HCT116 (cell line): ENCODE measurements around the gene C16orf78. TPM values are rescaled to one million over a fixed set of nuclear protein-coding genes. Genes with fewer than 3 reads are reported as not detected.

Source experiments
- ATAC-seq: fragments of 200-7000 bp; cut with Tn5 transposase; 2 replicates; pipeline ENCODE4 v1.9.1; 2020; ENCODE audit warnings: mild to moderate bottlenecking, moderate library complexity
- BruUV-seq: library from RNA; stranded (reverse); fragments of 400-500 nt; replicated peaks from 2 replicates; lab custom pipeline; 2021; lab: Mats Ljungman, UMichigan
- CTCF ChIA-PET: fragments of 300-600 bp; sonication (Branson Sonifier 250); formaldehyde crosslinking; loops from one replicate; lab custom pipeline; 2021; ENCODE audit warnings: antibody characterized with exemption; lab: Charles Lee
- POLR2A ChIA-PET: fragments of 300-600, 350-600 bp; sonication (Branson Sonifier 250); formaldehyde crosslinking; loops from one replicate; lab custom pipeline; 2021; ENCODE audit warnings: antibody characterized with exemption; lab: Charles Lee
- RAD21 ChIA-PET, 2 experiments: fragments of 300-600 bp; sonication (Branson Sonifier 250); formaldehyde crosslinking; loops; one replicate each; lab custom pipeline; 2023; ENCODE audit warnings: low total read pairs in 2 of 2; ENCODE audit not compliant: uncharacterized antibody in 2 of 2, unreplicated experiment in 2 of 2, low non-redundant PET in 1 of 2; lab: Charles Lee
- DNase-seq: peaks from one replicate; pipeline ENCODE4 v3.0.0-alpha.2; 2010; ENCODE audit warnings: low read depth, low spot score
- H2AFZ ChIP-seq: fragments of 200-600 bp; shearing (Covaris generic), sonication (generic); 2 replicates; pipeline ENCODE4 v1.6.1; 2017; ENCODE audit warnings: low read depth, mixed run types, mixed read lengths, antibody characterized with exemption, low read length; ENCODE audit not compliant: poor library complexity, severe bottlenecking
- H3K27ac ChIP-seq: 2 replicates; pipeline ENCODE4 v1.5.1; 2012; ENCODE audit warnings: low read depth, low read length
- H3K27me3 ChIP-seq: fragments of 200-600 bp; sonication (generic); 2 replicates; pipeline ENCODE4 v1.6.1; 2016; ENCODE audit warnings: mixed run types, low read length, mixed read lengths; ENCODE audit not compliant: insufficient read depth
- H3K36me3 ChIP-seq, 2 experiments: fragments of 200-500 bp in 1 of 2; fragments of 200-600 bp in 1 of 2; sonication (Bioruptor generic) in 1 of 2; sonication (generic) in 1 of 2; 2 replicates each; pipeline versions ENCODE4 v1.5.1 to v1.6.1; 2014 to 2016; ENCODE audit warnings: low read length in 2 of 2, inconsistent platforms in 1 of 2, mixed read lengths in 1 of 2, mixed run types in 1 of 2; ENCODE audit not compliant: insufficient read depth in 2 of 2, control insufficient read depth in 1 of 2
- H3K4me1 ChIP-seq, 2 experiments: fragments of 200-600 bp in 1 of 2; sonication (generic) in 1 of 2; 2 replicates each; pipeline versions ENCODE4 v1.5.1 to v1.6.1; 2012 to 2017; ENCODE audit warnings: low read length in 2 of 2, inconsistent platforms in 1 of 2, mild to moderate bottlenecking in 1 of 2, mixed read lengths in 1 of 2, mixed run types in 1 of 2, moderate library complexity in 1 of 2; ENCODE audit not compliant: insufficient read depth in 2 of 2, control insufficient read depth in 1 of 2
- H3K4me2 ChIP-seq: fragments of 200-600 bp; sonication (generic); 2 replicates; pipeline ENCODE4 v1.6.1; 2017; ENCODE audit warnings: mixed run types, low read length, mixed read lengths
- H3K4me3 ChIP-seq, 2 experiments: fragments of 200-600 bp in 1 of 2; sonication (generic) in 1 of 2; replicated peaks in 1 of 2; 2 replicates each; pipeline ENCODE4 v1.5.1; 2011 to 2016; ENCODE audit warnings: low read length in 2 of 2, control low read depth in 1 of 2, low read depth in 1 of 2, mild to moderate bottlenecking in 1 of 2, mixed read lengths in 1 of 2, mixed run types in 1 of 2
- H3K79me2 ChIP-seq: fragments of 200-600 bp; sonication (generic); 2 replicates; pipeline ENCODE4 v1.6.1; 2017; ENCODE audit warnings: mild to moderate bottlenecking, mixed run types, low read length, moderate library complexity, mixed read lengths; ENCODE audit not compliant: insufficient read depth
- H3K9ac ChIP-seq: fragments of 200-600 bp; sonication (generic); 2 replicates; pipeline ENCODE4 v1.6.1; 2016; ENCODE audit warnings: low read length, mixed read lengths
- H3K9me2 ChIP-seq: fragments of 200-600 bp; sonication (generic), shearing (Covaris generic); 2 replicates; pipeline ENCODE4 v1.6.1; 2017; ENCODE audit warnings: mixed run types, mild to moderate bottlenecking, moderate library complexity; ENCODE audit not compliant: insufficient read depth
- H3K9me3 ChIP-seq, 2 experiments: fragments of 200-500 bp in 1 of 2; fragments of 200-600 bp in 1 of 2; sonication (Bioruptor generic) in 1 of 2; sonication (generic) in 1 of 2; 2 replicates each; pipeline ENCODE4 v1.6.1; 2014 to 2017; ENCODE audit warnings: low read length in 2 of 2, mixed read lengths in 2 of 2, inconsistent platforms in 1 of 2, low read depth in 1 of 2, mild to moderate bottlenecking in 1 of 2, mixed run types in 1 of 2, moderate library complexity in 1 of 2; ENCODE audit not compliant: control insufficient read depth in 1 of 2, insufficient read depth in 1 of 2
- H4K20me1 ChIP-seq: fragments of 200-600 bp; sonication (generic), shearing (Covaris generic); 2 replicates; pipeline ENCODE4 v1.6.1; 2017; ENCODE audit warnings: mixed run types, mild to moderate bottlenecking, moderate library complexity; ENCODE audit not compliant: insufficient read depth
- ATF3 ChIP-seq: IDR thresholded peaks from 2 replicates; pipeline ENCODE4 v1.6.1; 2012
- CBX3 ChIP-seq: IDR thresholded peaks from 2 replicates; pipeline ENCODE4 v1.6.1; 2012; ENCODE audit warnings: low read depth
- CEBPB ChIP-seq: IDR thresholded peaks from 2 replicates; pipeline ENCODE4 v1.6.1; 2012; ENCODE audit warnings: low read depth
- CTCF ChIP-seq, 3 experiments: fragments of 200-600 bp in 1 of 3; sonication (generic) in 1 of 3; IDR thresholded peaks in 2 of 3; conservative IDR thresholded peaks in 1 of 3; 2 replicates each; pipeline ENCODE4 v1.5.1; 2012 to 2017; ENCODE audit warnings: low read depth in 2 of 3, low read length in 2 of 3, antibody characterized with exemption in 1 of 3, borderline replicate concordance in 1 of 3, control low read depth in 1 of 3, mild to moderate bottlenecking in 1 of 3, mixed read lengths in 1 of 3, mixed run types in 1 of 3, moderate library complexity in 1 of 3; ENCODE audit not compliant: insufficient read depth in 1 of 3
- EZH2 ChIP-seq: fragments of 200-600 bp; sonication (generic); IDR thresholded peaks from 2 replicates; pipeline ENCODE4 v1.6.1; 2017; ENCODE audit warnings: antibody characterized with exemption, mixed run types
- POLR2A ChIP-seq: IDR thresholded peaks from 2 replicates; pipeline ENCODE4 v1.7.0; 2011; ENCODE audit warnings: borderline replicate concordance; ENCODE audit not compliant: insufficient read depth, insufficient read length; ENCODE audit errors: extremely low read depth
- POLR2AphosphoS5 ChIP-seq: IDR thresholded peaks from 2 replicates; pipeline ENCODE4 v1.6.1; 2011; ENCODE audit warnings: mild to moderate bottlenecking, low read depth, low read length, moderate library complexity
- SIN3A ChIP-seq: IDR thresholded peaks from 2 replicates; pipeline ENCODE4 v1.6.1; 2012; ENCODE audit warnings: low read depth
- SP1 ChIP-seq: IDR thresholded peaks from 2 replicates; pipeline ENCODE4 v1.6.1; 2012; ENCODE audit warnings: low read depth
- TCF7L2 ChIP-seq: IDR thresholded peaks from 2 replicates; pipeline ENCODE4 v1.7.0; 2011; ENCODE audit warnings: borderline replicate concordance, inconsistent platforms; ENCODE audit not compliant: insufficient read depth, insufficient read length; ENCODE audit errors: extremely low read depth
- YY1 ChIP-seq: IDR thresholded peaks from 2 replicates; pipeline ENCODE4 v1.6.1; 2011; ENCODE audit warnings: low read length, low read depth, moderate library complexity, mild to moderate bottlenecking; ENCODE audit not compliant: insufficient replicate concordance; ENCODE audit errors: extremely low read depth
- ZFX ChIP-seq: fragments of 450-650 bp; IDR thresholded peaks from 2 replicates; pipeline ENCODE4 v1.6.1; 2017
- ZNF274 ChIP-seq: fragments of 200-500 bp; sonication (Bioruptor generic); IDR thresholded peaks from 2 replicates; pipeline ENCODE4 v1.6.1; 2014; ENCODE audit warnings: mild to moderate bottlenecking, low read depth, low read length, inconsistent platforms
- intact Hi-C: fragments of 100-400 bp; cut with micrococcal nuclease; formaldehyde crosslinking; loops from 2 replicates; pipeline ENCODE4 v1.10.0; 2022
- total RNA-seq: library from RNA; stranded (reverse); gene quantifications from one replicate; pipeline ENCODE4 v1.2.1, GENCODE V29; 2021; ENCODE audit not compliant: unreplicated experiment

The C16orf78 gene
- total RNA-seq, 1 experiment from 2014 or later: not detected

GRCh38 chr16:49398761-49399160 is 25.2 kb downstream of the C16orf78 start:
- no peaks in the 10 kb centered on the region for H4K20me1 ChIP-seq
- H3K79me2 ChIP-seq: no peaks in the 10 kb centered on the region
- no peak overlapping the region for H3K27ac ChIP-seq
- H3K4me1 ChIP-seq: no peaks in the 10 kb centered on the region
- intact Hi-C loops: loop anchor here (10.0 kb wide), 1 partner anchor 286 kb away; no protein-coding TSS in a partner anchor
- CTCF ChIA-PET: no interaction called here
- TF ChIP-seq POLR2AphosphoS5: no peak
- TF ChIP-seq, all 23 proteins: peak for 0
- Histone ChIP-seq H3K9me3 (peaks cover 0 to 7% of the 10 kb centered on the region in 2 experiments; a peak in 1 of 4 replicates), H3K36me3 (no peaks in the 10 kb centered on the region), H2AFZ (no peak overlapping the region), H3K9ac (no peak overlapping the region), H3K9me2 (no peaks in the 10 kb centered on the region), H3K4me3 (no peak overlapping the region), H3K4me2 (no peak overlapping the region), H3K27me3 (peaks cover 39% of the 10 kb centered on the region)
- no peak for ATAC-seq
- ChIA-PET RAD21 (no interaction called here), POLR2A (no interaction called here)
- no peak for DNase-seq
- no TSS peak for BruUV-seq

GRCh38 chr16:49399594-49400364 is 26.2 kb downstream of the C16orf78 start:
- intact Hi-C loops: loop anchor here (10.0 kb wide), 1 partner anchor 285 kb away; no protein-coding TSS in a partner anchor
- TF ChIP-seq ATF3: no peak
- no peak for TF ChIP-seq YY1
- no peak for TF ChIP-seq CTCF (IDR thresholded peaks at IDR 0.05 in 2 of 3, conservative IDR thresholded peaks at IDR 0.05 in 1 of 3; ENCODE audit: borderline replicate concordance in 1 of 3, insufficient read depth in 1 of 3, low read depth in 2 of 3, low read length in 2 of 3)
- TF ChIP-seq CEBPB: no peak
- no peak for TF ChIP-seq TCF7L2
- no peak for TF ChIP-seq POLR2A
- no peak for TF ChIP-seq ZFX
- TF ChIP-seq ZNF274: no peak
- TF ChIP-seq SIN3A: no peak
- no peak for TF ChIP-seq POLR2AphosphoS5
- TF ChIP-seq CBX3: no peak
- no peak for TF ChIP-seq EZH2
- TF ChIP-seq SP1: no peak

More at GRCh38 chr16:49399594-49400364, 26.2 kb downstream of the C16orf78 start:
- no peaks in the 10 kb centered on the region for H3K4me1 ChIP-seq
- H3K4me3 ChIP-seq: no peak overlapping the region
- H2AFZ ChIP-seq: no peak overlapping the region
- H3K27ac ChIP-seq: no peak overlapping the region
- peaks cover 0 to 7% of the 10 kb centered on the region in 2 experiments; a peak in 1 of 4 replicates for H3K9me3 ChIP-seq
- peaks cover 39% of the 10 kb centered on the region for H3K27me3 ChIP-seq
- no TSS peak for BruUV-seq
- no peak overlapping the region for H3K9ac ChIP-seq
- no peak for ATAC-seq
- POLR2A ChIA-PET: no interaction called here
- CTCF ChIA-PET: no interaction called here
- H4K20me1 ChIP-seq: no peaks in the 10 kb centered on the region
- RAD21 ChIA-PET: no interaction called here
- H3K4me2 ChIP-seq: no peak overlapping the region
- H3K36me3 ChIP-seq: no peaks in the 10 kb centered on the region
- no peak for DNase-seq
- no peaks in the 10 kb centered on the region for H3K79me2 ChIP-seq
- H3K9me2 ChIP-seq: no peaks in the 10 kb centered on the region
